GM23338 (cell line): Measurements from ENCODE around the gene DSG4. TPM values are rescaled to one million over a fixed set of nuclear protein-coding genes. Genes with fewer than 3 reads are reported as not detected.

ENCODE experiments used
- ATAC-seq: fragments of 200-7000 bp; cut with Tn5 transposase; 3 replicates; pipeline ENCODE4 v1.9.1; 2020
- DNase-seq: peaks from one replicate; pipeline ENCODE4 v3.0.0-alpha.2; 2015; ENCODE audit warnings: low spot score
- H2AFZ ChIP-seq: fragments of 200-600 bp; sonication (generic); 2 replicates; pipeline ENCODE4 v1.8.0; 2016; ENCODE audit warnings: antibody characterized with exemption, mild to moderate bottlenecking, moderate library complexity
- H3F3A ChIP-seq: fragments of 200-600 bp; sonication (generic); replicated peaks from 2 replicates; pipeline ENCODE4 v1.8.0; 2017; ENCODE audit warnings: antibody characterized with exemption, mixed run types, low read depth
- H3K27ac ChIP-seq: fragments of 200-600 bp; sonication (generic); 2 replicates; pipeline ENCODE4 v1.6.1; 2016; ENCODE audit warnings: low read depth
- H3K27me3 ChIP-seq: fragments of 200-600 bp; sonication (generic); 2 replicates; pipeline ENCODE4 v1.8.0; 2016; ENCODE audit warnings: mild to moderate bottlenecking, mixed run types, moderate library complexity; ENCODE audit not compliant: insufficient read depth
- H3K36me3 ChIP-seq: fragments of 200-600 bp; sonication (generic); 2 replicates; pipeline ENCODE4 v1.8.0; 2016; ENCODE audit warnings: mild to moderate bottlenecking; ENCODE audit not compliant: insufficient read depth
- H3K4me1 ChIP-seq: fragments of 200-600 bp; sonication (generic); 2 replicates; pipeline ENCODE4 v1.8.0; 2016; ENCODE audit warnings: mild to moderate bottlenecking, moderate library complexity; ENCODE audit not compliant: insufficient read depth
- H3K4me2 ChIP-seq: fragments of 200-600 bp; sonication (generic); 2 replicates; pipeline ENCODE4 v1.7.1; 2017; ENCODE audit warnings: mixed run types
- H3K4me3 ChIP-seq: fragments of 200-600 bp; sonication (generic); 2 replicates; pipeline ENCODE4 v1.6.1; 2016; ENCODE audit warnings: mixed run types
- H3K79me2 ChIP-seq: fragments of 200-600 bp; sonication (generic); replicated peaks from 2 replicates; pipeline ENCODE4 v1.8.0; 2017; ENCODE audit warnings: mild to moderate bottlenecking; ENCODE audit not compliant: insufficient read depth
- H3K9me2 ChIP-seq: fragments of 200-600 bp; sonication (generic); 2 replicates; pipeline ENCODE4 v1.8.0; 2017; ENCODE audit not compliant: insufficient read depth
- H4K20me1 ChIP-seq: fragments of 200-600 bp; sonication (generic); replicated peaks from 2 replicates; pipeline ENCODE4 v1.8.0; 2017; ENCODE audit warnings: mild to moderate bottlenecking; ENCODE audit not compliant: insufficient read depth
- H3K27ac Mint-ChIP-seq: 2 replicates; pipeline ENCODE4 v1.8.0; 2020; ENCODE audit warnings: inconsistent platforms, mild to moderate bottlenecking, moderate library complexity, mixed read lengths
- H3K27me3 Mint-ChIP-seq: 3 replicates; pipeline ENCODE4 v1.8.0; 2022; ENCODE audit warnings: low read depth, mild to moderate bottlenecking, moderate library complexity, mixed read lengths, inconsistent platforms; ENCODE audit not compliant: insufficient read depth, poor library complexity
- H3K36me3 Mint-ChIP-seq: 3 replicates; pipeline ENCODE4 v1.8.0; 2021; ENCODE audit warnings: low read depth, mild to moderate bottlenecking, inconsistent platforms, moderate library complexity, mixed read lengths
- H3K4me1 Mint-ChIP-seq: 3 replicates; pipeline ENCODE4 v1.8.0; 2020; ENCODE audit warnings: mild to moderate bottlenecking, inconsistent platforms, mixed read lengths
- H3K4me3 Mint-ChIP-seq: 3 replicates; pipeline ENCODE4 v1.8.0; 2021; ENCODE audit warnings: moderate library complexity, mild to moderate bottlenecking, inconsistent platforms, mixed read lengths
- H3K9me3 Mint-ChIP-seq: 3 replicates; pipeline ENCODE4 v1.8.0; 2020; ENCODE audit warnings: moderate library complexity, mild to moderate bottlenecking, inconsistent platforms, mixed read lengths
- CREB1 ChIP-seq: fragments of 250-450 bp; sonication (Bioruptor Pico); IDR thresholded peaks from 2 replicates; pipeline ENCODE4 v1.5.0; 2020; ENCODE audit warnings: low read depth, mild to moderate bottlenecking, moderate library complexity
- EZH2 ChIP-seq: fragments of 200-600 bp; sonication (generic); IDR thresholded peaks from one replicate; pipeline ENCODE4 v1.8.0; 2017; ENCODE audit warnings: antibody characterized with exemption, mild to moderate bottlenecking, low read depth; ENCODE audit not compliant: unreplicated experiment
- EZH2phosphoT487 ChIP-seq: fragments of 200-600 bp; sonication (generic); IDR thresholded peaks from one replicate; pipeline ENCODE4 v1.8.1; 2018; ENCODE audit warnings: antibody characterized with exemption; ENCODE audit not compliant: unreplicated experiment
- JUNB ChIP-seq: IDR thresholded peaks from one replicate; pipeline ENCODE4 v1.6.1; 2016; ENCODE audit warnings: antibody characterized with exemption; ENCODE audit not compliant: unreplicated experiment
- NANOG ChIP-seq: IDR thresholded peaks from 2 replicates; pipeline ENCODE4 v1.6.1; 2016; ENCODE audit warnings: antibody characterized with exemption, borderline replicate concordance
- POLR2AphosphoS5 ChIP-seq: IDR thresholded peaks from 2 replicates; pipeline ENCODE4 v1.6.1; 2016; ENCODE audit warnings: antibody characterized with exemption, low read depth
- STAT1 ChIP-seq: IDR thresholded peaks from one replicate; pipeline ENCODE4 v1.6.1; 2016; ENCODE audit warnings: antibody characterized with exemption; ENCODE audit not compliant: unreplicated experiment
- ZNF114 ChIP-seq: fragments of 250-450 bp; sonication (Bioruptor Pico); IDR thresholded peaks from 2 replicates; pipeline ENCODE4 v1.5.0; 2020; ENCODE audit warnings: mild to moderate bottlenecking, moderate library complexity
- ZNF331 ChIP-seq: fragments of 250-450 bp; sonication (Bioruptor Pico); IDR thresholded peaks from 2 replicates; pipeline ENCODE4 v1.5.0; 2020; ENCODE audit warnings: low read depth, mild to moderate bottlenecking, moderate library complexity
- polyA plus RNA-seq: library from polyadenylated mRNA; unstranded; fragments of >200 nt; fragmentation: Nextera tagmentation; extraction: Ambion mirVana; gene quantifications from 2 replicates; pipeline ENCODE4 v1.2.1, GENCODE V29; 2016
- total RNA-seq: library from RNA; depleted of rRNA; stranded (reverse); fragments of >200 nt; shearing (Covaris generic); gene quantifications from 2 replicates; pipeline ENCODE4 v1.2.3, GENCODE V29; 2014
- TF ChIP-seq, protein P1 (sequence below): IDR thresholded peaks from one replicate; pipeline ENCODE4 v1.6.1; 2018; ENCODE audit warnings: antibody characterized with exemption; ENCODE audit not compliant: unreplicated experiment
- TF ChIP-seq, protein P2 (sequence below): IDR thresholded peaks from 2 replicates; pipeline ENCODE4 v1.6.1; 2016; ENCODE audit warnings: antibody characterized with exemption
- TF ChIP-seq, protein P3 (sequence below): fragments of 250-450 bp; sonication (Bioruptor Pico); IDR thresholded peaks from 2 replicates; pipeline ENCODE4 v1.5.0; 2020; ENCODE audit warnings: mild to moderate bottlenecking, moderate library complexity
- TF ChIP-seq, protein P4 (sequence below), 2 experiments: fragments of 200-600 bp in 1 of 2; sonication (generic) in 1 of 2; conservative IDR thresholded peaks; 2 replicates each; pipeline versions ENCODE4 v1.5.1 to v1.6.1; 2016 to 2017; ENCODE audit warnings: antibody characterized with exemption in 2 of 2, low read depth in 2 of 2, mild to moderate bottlenecking in 2 of 2, moderate library complexity in 1 of 2

Gene DSG4
- total and polyA plus RNA-seq, 2 experiments from 2014 or later: not detected

DNA sequence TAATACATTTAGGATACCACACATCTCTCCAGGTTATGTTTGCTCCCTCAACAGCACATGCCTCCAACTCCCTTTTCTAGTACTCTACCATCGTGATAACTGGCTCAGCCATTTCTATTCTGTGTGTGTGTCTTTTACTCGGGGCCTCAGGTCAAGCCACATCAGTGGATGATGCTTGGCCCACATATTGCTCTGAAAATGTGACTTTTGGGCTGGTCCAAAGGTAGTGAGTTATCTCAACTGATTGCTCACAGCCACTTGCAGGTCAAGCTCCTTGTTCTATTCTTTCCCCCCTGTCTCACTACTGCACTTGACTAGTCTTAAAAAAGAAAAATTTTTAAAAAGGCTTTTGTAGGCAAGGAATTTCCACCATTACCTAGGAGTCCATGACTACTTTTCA, 5.5 kb downstream of the DSG4 start:
- TF ChIP-seq, protein P1, sequence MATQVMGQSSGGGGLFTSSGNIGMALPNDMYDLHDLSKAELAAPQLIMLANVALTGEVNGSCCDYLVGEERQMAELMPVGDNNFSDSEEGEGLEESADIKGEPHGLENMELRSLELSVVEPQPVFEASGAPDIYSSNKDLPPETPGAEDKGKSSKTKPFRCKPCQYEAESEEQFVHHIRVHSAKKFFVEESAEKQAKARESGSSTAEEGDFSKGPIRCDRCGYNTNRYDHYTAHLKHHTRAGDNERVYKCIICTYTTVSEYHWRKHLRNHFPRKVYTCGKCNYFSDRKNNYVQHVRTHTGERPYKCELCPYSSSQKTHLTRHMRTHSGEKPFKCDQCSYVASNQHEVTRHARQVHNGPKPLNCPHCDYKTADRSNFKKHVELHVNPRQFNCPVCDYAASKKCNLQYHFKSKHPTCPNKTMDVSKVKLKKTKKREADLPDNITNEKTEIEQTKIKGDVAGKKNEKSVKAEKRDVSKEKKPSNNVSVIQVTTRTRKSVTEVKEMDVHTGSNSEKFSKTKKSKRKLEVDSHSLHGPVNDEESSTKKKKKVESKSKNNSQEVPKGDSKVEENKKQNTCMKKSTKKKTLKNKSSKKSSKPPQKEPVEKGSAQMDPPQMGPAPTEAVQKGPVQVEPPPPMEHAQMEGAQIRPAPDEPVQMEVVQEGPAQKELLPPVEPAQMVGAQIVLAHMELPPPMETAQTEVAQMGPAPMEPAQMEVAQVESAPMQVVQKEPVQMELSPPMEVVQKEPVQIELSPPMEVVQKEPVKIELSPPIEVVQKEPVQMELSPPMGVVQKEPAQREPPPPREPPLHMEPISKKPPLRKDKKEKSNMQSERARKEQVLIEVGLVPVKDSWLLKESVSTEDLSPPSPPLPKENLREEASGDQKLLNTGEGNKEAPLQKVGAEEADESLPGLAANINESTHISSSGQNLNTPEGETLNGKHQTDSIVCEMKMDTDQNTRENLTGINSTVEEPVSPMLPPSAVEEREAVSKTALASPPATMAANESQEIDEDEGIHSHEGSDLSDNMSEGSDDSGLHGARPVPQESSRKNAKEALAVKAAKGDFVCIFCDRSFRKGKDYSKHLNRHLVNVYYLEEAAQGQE: no peak
- no peak for TF ChIP-seq POLR2AphosphoS5
- TF ChIP-seq, protein P2, sequence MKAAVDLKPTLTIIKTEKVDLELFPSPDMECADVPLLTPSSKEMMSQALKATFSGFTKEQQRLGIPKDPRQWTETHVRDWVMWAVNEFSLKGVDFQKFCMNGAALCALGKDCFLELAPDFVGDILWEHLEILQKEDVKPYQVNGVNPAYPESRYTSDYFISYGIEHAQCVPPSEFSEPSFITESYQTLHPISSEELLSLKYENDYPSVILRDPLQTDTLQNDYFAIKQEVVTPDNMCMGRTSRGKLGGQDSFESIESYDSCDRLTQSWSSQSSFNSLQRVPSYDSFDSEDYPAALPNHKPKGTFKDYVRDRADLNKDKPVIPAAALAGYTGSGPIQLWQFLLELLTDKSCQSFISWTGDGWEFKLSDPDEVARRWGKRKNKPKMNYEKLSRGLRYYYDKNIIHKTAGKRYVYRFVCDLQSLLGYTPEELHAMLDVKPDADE: no peak
- TF ChIP-seq, protein P3, sequence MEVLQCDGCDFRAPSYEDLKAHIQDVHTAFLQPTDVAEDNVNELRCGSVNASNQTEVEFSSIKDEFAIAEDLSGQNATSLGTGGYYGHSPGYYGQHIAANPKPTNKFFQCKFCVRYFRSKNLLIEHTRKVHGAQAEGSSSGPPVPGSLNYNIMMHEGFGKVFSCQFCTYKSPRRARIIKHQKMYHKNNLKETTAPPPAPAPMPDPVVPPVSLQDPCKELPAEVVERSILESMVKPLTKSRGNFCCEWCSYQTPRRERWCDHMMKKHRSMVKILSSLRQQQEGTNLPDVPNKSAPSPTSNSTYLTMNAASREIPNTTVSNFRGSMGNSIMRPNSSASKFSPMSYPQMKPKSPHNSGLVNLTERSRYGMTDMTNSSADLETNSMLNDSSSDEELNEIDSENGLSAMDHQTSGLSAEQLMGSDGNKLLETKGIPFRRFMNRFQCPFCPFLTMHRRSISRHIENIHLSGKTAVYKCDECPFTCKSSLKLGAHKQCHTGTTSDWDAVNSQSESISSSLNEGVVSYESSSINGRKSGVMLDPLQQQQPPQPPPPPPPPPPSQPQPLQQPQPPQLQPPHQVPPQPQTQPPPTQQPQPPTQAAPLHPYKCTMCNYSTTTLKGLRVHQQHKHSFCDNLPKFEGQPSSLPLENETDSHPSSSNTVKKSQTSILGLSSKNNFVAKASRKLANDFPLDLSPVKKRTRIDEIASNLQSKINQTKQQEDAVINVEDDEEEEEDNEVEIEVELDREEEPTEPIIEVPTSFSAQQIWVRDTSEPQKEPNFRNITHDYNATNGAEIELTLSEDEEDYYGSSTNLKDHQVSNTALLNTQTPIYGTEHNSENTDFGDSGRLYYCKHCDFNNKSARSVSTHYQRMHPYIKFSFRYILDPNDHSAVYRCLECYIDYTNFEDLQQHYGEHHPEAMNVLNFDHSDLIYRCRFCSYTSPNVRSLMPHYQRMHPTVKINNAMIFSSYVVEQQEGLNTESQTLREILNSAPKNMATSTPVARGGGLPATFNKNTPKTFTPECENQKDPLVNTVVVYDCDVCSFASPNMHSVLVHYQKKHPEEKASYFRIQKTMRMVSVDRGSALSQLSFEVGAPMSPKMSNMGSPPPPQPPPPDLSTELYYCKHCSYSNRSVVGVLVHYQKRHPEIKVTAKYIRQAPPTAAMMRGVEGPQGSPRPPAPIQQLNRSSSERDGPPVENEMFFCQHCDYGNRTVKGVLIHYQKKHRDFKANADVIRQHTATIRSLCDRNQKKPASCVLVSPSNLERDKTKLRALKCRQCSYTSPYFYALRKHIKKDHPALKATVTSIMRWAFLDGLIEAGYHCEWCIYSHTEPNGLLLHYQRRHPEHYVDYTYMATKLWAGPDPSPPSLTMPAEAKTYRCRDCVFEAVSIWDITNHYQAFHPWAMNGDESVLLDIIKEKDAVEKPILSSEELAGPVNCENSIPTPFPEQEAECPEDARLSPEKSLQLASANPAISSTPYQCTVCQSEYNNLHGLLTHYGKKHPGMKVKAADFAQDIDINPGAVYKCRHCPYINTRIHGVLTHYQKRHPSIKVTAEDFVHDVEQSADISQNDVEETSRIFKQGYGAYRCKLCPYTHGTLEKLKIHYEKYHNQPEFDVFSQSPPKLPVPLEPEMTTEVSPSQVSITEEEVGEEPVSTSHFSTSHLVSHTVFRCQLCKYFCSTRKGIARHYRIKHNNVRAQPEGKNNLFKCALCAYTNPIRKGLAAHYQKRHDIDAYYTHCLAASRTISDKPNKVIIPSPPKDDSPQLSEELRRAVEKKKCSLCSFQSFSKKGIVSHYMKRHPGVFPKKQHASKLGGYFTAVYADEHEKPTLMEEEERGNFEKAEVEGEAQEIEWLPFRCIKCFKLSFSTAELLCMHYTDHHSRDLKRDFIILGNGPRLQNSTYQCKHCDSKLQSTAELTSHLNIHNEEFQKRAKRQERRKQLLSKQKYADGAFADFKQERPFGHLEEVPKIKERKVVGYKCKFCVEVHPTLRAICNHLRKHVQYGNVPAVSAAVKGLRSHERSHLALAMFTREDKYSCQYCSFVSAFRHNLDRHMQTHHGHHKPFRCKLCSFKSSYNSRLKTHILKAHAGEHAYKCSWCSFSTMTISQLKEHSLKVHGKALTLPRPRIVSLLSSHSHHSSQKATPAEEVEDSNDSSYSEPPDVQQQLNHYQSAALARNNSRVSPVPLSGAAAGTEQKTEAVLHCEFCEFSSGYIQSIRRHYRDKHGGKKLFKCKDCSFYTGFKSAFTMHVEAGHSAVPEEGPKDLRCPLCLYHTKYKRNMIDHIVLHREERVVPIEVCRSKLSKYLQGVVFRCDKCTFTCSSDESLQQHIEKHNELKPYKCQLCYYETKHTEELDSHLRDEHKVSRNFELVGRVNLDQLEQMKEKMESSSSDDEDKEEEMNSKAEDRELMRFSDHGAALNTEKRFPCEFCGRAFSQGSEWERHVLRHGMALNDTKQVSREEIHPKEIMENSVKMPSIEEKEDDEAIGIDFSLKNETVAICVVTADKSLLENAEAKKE: no peak
- no peak for TF ChIP-seq EZH2
- TF ChIP-seq EZH2phosphoT487: no peak
- TF ChIP-seq, protein P4, sequence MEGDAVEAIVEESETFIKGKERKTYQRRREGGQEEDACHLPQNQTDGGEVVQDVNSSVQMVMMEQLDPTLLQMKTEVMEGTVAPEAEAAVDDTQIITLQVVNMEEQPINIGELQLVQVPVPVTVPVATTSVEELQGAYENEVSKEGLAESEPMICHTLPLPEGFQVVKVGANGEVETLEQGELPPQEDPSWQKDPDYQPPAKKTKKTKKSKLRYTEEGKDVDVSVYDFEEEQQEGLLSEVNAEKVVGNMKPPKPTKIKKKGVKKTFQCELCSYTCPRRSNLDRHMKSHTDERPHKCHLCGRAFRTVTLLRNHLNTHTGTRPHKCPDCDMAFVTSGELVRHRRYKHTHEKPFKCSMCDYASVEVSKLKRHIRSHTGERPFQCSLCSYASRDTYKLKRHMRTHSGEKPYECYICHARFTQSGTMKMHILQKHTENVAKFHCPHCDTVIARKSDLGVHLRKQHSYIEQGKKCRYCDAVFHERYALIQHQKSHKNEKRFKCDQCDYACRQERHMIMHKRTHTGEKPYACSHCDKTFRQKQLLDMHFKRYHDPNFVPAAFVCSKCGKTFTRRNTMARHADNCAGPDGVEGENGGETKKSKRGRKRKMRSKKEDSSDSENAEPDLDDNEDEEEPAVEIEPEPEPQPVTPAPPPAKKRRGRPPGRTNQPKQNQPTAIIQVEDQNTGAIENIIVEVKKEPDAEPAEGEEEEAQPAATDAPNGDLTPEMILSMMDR (conservative IDR thresholded peaks at IDR 0.05; ENCODE audit: low read depth in 2 of 2): no peak
- TF ChIP-seq ZNF331 (CRISPR knock-in tag): no peak
- no peak for TF ChIP-seq JUNB
- no peak for TF ChIP-seq NANOG
- TF ChIP-seq STAT1: no peak
- no peak for TF ChIP-seq CREB1 (CRISPR knock-in tag)
- no peak for TF ChIP-seq ZNF114 (CRISPR knock-in tag)
- Histone ChIP-seq H3F3A (no peaks in the 10 kb centered on the region), H3K36me3 (no peaks in the 10 kb centered on the region), H3K4me1 (peaks cover 6% of the 10 kb centered on the region; the same call in 1 of the 2 replicates), H2AFZ (no peak overlapping the region), H3K4me2 (no peak overlapping the region), H4K20me1 (no peaks in the 10 kb centered on the region), H3K79me2 (no peaks in the 10 kb centered on the region), H3K4me3 (no peak overlapping the region), H3K27ac (no peak overlapping the region), H3K9me2 (no peaks in the 10 kb centered on the region), H3K27me3 (no peaks in the 10 kb centered on the region)
- no peak for DNase-seq
- no peaks in the 10 kb centered on the region for H3K36me3 Mint-ChIP-seq
- H3K27ac Mint-ChIP-seq: no peak overlapping the region
- H3K4me3 Mint-ChIP-seq: no peak overlapping the region
- no peak for ATAC-seq
- H3K4me1 Mint-ChIP-seq: peaks cover 8% of the 10 kb centered on the region
- no peaks in the 10 kb centered on the region for H3K9me3 Mint-ChIP-seq
- H3K27me3 Mint-ChIP-seq: no peaks in the 10 kb centered on the region
